Suppressor macrophage treated with lipopolysaccharide for 4 hours (primary cell): ENCODE measurements around the gene FANK1.
A peak's percentile ranks its signal among the peaks of the same experiment; 100 is the strongest.

Experiments used
- DNase-seq: peaks from one replicate; pipeline ENCODE4 v3.0.0-alpha.2; 2020

FANK1 gene

DNA sequence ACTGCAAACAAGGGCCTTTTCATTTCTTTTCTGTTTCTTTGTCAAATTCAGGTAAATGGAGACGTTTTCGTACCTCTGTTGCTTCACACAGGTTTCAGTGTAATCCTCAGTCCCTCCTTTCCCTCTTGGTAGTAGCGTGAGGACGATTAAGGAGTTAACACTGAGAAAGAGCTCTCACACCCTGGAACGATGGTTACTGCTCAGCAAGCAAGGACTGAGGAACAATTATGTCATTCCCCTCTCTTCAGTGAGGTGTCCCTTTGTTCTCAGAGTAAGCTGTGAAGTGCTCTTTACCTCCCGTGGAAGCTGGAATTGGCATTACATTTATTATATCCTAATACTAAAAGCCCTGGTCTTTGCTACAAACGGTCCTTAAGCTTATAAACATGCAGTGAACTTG, 95.9 kb downstream of the FANK1 start:
- DNase-seq = no peak

DNA sequence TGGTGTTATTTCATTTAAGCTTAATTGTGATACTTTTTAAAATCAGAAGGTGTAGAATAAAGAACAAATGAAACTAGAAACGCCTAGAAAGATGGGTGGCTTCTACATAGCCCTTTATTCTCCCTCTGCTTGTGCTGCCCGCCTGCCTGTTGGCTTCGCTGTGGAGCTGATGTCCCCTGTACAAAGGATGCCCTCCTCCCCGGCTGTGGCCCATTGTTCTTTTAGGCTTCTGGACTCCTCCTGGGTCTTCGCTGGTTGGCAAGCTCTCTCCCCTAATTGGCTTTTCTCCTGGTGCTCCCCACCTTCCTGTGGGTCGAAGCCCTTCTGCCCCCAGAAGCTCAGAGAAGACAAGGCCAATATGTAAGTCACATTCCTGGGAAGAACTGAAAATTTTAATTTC, 98.2 kb downstream of the FANK1 start:
- no peak for DNase-seq

DNA sequence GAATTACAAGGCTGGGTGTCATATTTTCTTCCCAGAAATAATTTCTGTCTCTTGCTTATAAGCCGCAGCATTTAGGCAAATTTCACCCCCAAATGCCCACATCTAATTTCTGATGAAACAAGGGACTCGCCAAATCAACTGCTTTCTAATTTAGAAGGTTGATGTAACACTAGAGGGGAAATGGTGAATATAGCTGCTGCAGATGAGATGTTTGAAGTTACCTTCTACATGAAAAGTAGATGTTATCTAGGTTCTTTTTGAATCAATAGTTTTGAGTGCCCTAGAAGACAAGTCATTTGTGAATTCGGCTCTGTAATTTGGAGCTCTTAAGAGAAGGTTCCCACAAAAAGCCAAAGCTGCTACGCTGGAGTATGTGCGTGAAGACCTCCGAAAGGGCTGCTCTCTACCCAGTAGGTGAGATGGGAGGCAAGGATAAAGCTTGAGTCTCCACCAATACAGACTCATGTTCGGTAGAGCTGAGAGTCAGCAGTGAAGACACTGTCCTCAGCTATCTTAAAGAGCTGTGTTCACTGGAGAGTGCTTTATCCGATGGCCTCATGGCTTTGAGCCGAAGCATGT, 99.5 kb downstream of the FANK1 start:
- no peak for DNase-seq

DNA sequence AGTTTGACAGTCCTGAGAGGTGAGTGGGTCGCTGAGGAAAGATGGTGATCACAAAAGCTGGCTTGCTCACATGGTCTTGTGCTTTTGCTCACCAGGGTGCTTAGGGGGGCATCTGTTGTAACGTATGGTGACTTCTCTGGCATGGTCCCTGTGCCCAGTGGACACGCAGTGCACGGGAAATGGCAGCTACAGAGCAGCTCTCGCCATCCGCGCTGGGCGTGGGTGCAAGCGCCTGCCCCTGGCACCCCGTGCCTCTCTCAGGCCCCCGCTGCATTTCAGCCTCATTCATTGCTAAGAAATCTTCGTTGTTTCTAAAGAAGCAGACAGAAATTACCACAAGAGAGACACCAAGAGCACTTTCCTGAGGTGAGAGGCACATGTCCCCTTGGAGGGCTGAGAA, 101.2 kb downstream of the FANK1 start:
- no peak for DNase-seq

DNA sequence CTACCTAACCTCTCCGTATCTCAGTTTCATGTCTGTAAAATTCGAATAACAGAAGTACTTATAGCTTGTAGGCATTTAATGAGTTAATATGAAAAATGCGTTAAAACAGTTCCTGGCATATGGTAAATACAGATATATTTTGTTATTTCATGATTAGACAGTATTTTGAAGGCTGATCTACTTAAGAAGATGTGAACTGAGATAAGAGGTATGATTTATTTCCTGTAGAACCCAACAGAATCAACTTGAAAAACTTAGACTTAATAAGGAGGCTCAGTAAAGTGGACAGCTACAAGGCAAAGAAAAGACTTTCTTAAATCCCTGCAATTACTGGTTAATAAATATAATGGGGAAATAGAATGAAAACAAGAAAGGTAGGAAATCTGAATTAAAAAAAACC, 103.3 kb downstream of the FANK1 start:
- no peak for DNase-seq

DNA sequence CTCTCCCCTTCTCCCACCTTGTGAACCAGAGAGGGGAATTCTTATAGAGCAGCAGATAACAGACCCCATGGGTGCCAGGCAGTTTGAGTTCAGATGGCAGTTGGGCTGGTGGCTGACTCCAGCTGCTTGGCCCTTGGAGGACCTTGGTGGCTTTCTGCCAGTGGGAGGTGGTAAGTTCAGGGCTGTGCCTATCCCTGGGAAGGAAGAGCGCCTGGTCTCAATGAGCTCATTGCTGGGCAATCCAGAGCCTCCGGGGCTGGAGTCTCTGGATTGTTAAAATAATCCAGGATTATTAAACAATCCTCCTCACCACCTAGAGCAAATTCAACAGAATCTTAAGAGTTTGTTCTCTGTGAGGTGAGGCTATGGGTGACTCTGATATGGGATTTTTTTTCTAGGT, 105.2 kb downstream of the FANK1 start:
- no peak for DNase-seq

GRCh38 chr10:126004752-126005151, 108.4 kb downstream of the FANK1 start:
- no peak for DNase-seq

DNA sequence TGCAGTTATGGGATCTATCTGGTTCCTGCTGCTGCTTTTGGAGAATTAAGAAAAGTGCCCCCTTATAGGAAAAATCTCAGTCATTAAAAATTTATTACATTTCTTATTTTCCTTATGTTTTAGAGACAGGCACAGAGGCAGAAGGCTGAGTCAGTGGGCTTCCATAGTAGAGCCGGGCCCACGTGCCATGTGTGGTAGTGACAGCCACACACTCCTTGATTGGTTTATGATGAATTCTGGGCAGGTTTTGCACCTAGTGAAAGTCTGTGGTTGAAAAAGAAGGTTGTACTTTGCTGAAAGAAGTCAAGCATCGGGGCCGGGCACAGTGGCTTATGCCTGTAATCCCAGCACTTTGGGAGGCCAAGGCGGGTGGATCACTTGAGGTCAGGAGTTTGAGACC, 109.9 kb downstream of the FANK1 start:
- DNase-seq = no peak

- DNase-seq = no peak
Observed at GRCh38 chr10:126006906-126007305, 110.5 kb downstream of the FANK1 start.

DNA sequence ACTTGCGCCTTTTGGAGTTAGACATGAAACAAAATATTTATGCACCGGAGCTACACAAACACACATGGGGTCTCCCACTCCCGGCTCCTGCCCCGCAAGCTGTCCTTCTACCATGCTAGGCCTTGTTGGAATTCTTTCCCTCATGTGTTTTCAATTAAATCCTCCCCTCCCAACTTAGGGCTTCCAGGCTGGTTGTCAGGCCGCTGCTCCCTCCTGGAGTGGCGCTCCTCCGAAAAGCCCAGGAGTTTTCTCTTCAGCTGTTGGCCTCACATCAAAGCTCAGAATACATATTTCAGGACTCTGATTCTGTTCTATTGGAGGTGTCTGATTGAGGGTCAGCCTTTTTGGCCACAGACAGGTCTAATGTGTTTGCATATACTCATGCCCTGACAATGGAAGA, 113.3 kb downstream of the FANK1 start:
- DNase-seq = no peak

DNA sequence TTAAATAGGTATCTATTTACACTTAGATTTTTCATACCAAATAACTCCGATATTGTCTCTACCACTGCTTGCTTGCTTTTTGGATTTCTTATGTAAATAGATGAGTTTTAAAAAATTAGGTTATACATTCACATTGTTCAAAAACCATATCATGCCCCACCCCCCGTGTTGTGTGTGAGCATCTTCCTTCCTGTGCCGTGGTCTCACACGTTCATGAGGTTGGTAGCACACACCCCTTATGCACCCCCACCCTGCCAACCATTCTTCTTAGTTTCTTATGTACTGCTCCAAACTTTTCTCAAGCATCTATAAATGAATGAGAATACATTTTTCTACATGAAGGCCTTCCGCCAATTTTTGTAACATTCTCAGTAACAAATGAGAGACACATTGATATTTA, 115.6 kb downstream of the FANK1 start:
- no peak for DNase-seq

GRCh38 chr10:126012485-126012884, 116.1 kb downstream of the FANK1 start:
- no peak for DNase-seq

DNA sequence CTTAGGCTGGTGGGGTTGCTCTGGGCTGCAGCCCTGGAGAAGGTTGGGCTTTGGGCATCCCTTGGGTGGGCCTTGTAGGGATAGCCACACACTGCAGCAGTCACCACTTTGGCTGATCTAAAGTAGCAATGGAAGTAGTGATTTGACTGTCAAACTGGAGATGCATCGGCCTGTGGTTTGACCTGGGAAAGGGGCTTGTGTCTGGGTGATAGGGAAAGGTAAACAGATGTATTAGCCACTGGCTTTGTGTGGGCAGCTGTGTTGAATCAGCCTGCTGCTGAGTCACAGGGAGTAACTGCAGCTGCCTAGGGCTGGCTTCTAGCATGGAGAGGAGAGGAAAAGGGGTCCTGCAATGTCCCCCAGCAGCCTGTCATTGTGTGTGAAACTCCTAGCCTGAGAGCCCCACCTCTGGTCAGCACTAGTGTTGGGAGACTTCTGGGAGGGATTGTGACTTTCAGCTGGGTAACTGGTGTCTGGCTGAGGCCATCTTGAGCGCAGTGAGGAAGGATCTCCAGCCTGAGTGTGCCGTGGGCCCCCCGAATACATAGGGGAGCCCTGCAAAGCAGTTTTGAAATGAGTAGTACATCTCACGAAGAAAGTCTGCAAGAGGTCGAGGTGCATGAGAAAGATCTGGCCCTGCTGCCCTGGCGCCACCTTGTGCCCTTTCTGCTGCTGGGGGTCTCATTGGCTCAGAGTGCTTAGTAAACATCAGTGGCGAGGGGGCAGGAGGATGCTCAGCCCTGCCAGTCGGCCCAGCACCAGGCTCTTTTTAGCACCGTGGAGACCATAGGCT, 117.3 kb downstream of the FANK1 start:
- DNase-seq = peak; percentile 40

DNA sequence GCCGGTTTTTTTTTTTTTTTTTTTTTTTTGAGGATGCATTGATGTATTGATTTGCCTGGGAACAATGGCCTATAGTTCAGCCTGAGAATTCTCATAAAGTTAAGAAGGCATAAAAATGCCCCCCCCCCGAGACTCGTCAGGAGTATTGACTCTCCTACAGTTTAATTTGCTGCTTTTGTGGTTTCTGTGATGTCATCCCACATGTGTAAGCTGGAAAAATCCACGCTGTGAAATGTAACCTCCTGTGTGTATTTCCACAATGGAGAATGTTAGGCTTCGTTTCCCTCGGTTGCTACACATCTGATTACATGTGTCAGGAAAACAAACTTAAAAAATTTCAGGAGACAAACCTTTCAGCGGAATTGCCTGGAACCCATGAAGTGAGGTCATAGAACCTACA, 117.9 kb downstream of the FANK1 start:
- no peak for DNase-seq

DNA sequence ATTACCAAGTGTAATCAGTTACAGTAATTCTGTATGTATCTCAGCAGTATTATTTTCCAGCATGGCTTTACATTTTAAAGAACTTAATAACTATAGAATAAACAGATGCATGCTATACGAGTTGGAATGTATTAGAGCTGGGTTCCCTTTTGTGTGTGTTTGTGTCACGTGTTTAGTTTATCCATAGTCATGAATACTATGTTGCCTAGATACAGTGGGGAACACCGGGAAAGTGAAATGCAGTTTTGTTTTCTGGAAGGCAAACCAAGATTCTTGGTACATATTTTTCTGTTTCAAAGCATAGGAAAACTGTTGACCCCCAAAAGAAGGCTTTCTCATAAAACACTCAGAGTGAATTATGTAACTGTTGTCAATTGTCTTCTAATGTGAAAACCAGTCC, 119.0 kb downstream of the FANK1 start:
- no peak for DNase-seq

- no peak for DNase-seq
Observed at GRCh38 chr10:126016156-126016805, 119.9 kb downstream of the FANK1 start.

GRCh38 chr10:126016882-126017281, 120.5 kb downstream of the FANK1 start:
- no peak for DNase-seq

DNA sequence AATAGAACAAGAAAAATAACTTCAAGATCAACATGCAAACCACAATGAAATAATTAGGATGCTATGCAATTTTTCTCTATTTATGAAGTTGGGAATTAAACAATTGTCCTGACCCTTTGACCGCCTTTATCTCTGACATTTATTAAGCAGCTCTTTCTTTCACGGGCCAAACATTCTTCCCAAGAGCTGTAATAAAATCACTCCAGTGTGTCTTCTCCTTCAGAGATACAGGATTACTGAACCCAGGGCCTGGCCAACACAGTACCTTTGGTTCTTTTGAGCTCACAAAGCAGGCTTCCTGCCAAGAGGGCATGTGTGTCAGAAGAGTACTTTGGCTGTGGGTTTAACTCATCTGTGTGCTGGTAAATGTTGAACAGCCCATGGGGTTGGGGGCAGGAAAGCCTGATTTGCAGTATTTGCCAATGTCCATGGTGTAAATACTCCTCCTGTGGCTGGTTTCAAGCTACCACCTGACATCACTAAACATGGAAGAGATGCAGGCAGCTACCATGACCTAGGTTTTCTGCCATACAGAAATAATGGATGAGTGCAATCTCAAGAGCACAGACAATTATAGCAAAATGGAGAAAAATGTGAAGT, 121.7 kb downstream of the FANK1 start:
- no peak for DNase-seq

DNA sequence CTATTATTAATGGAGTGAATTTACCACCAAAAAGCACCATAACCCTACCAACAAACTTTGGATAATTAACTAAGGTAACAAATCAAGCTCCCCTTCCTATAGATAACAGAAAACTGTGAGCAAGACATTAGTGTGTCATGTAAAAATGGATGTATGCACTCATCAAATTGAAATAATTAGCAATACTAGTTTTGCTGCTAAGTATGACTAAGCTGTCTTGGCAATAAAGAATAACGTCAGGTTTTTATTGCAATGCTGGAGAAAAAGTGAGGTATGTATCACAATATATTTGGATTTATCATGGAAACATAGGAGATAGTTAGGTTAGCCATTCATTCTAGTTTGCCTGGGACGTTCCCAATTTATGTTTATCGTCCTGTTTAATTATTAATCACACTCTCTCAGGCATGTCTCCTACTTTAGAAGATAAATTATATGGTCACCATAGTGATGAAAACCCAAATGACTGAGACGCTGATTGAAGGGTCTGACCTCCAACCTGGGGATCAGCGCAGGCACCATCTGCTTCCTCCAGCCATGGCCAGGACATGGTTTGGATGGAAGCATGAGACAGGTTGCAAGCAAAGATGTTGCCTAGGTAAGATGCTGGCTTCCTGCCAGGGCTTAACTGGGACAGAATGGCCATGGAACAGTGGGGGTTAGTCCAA, 125.6 kb downstream of the FANK1 start:
- no peak for DNase-seq

GRCh38 chr10:126022841-126023240, 126.5 kb downstream of the FANK1 start:
- DNase-seq = no peak

DNA sequence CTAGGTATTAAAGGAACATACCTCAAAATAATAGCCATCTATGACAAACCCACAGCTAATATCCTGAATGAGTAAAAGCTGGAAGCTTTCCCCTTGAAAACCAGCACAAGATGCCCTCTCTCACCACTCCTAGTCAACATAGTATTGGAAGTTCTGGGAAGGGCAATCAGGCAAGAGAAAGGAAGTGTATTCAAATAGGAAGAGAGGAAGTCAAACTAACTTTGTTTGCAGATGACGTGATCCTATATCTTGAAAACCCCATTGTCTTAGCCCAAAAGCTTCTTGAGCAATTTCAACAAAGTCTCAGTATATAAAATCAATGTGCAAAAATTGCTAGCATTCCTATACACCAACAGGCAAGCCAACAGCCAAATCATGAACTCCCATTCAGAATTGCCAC, 131.3 kb downstream of the FANK1 start:
- peak; percentile 49 for DNase-seq

DNA sequence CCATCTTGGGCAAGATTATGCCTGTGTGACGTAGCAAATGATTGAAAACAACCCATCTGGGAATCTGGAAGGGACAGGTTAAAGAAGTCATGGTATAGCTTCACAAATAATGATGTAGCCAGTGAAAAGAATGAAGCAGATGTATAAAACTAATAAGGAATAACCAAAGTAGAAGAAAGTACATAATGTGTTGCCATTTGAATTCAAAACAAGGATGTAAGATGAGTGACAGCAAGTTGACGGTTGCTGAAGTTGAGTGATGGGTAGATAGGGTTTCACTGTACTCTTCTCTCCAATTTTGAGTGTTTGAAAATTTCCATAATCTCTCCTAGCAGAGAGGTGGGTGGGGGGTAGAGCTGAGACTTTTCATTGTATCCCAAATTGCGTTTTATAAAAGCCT, 133.6 kb downstream of the FANK1 start:
- DNase-seq = no peak

DNA sequence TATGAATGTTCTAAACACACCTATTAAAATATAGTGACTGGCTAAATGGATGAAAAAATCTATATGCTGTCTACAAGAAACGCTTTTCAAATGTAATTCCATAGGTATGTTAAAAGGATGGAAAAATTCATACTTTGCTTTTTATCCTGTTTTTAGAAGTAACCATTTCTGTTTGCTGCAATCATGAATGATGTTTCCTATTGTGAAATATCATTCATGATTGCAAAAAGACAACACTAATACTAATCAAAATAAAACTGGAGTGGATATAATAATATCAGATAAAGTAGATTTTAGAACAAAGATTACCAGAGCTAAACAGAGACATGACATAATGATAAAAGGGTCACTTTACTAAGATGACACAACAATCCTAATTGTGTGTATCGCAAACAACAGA, 138.2 kb downstream of the FANK1 start:
- DNase-seq = no peak
